Transverse colon (tissue), 4 donors: Measurements from ENCODE around the gene NRSN2. TPM values are rescaled to one million over a fixed set of nuclear protein-coding genes. Genes with fewer than 3 reads are reported as not detected.

Source experiments
- DNase-seq: peaks from one replicate; pipeline ENCODE4 v3.0.0-alpha.2; 2019
- H3K27ac ChIP-seq, 4 donors: fragments of 200-600 bp; sonication (generic); 2 replicates each; pipeline ENCODE4 v1.5.1; 2016 to 2018; ENCODE audit warnings: inconsistent platforms in 4 of 4
- H3K27me3 ChIP-seq: fragments of 200-600 bp; sonication (generic); 2 replicates; pipeline ENCODE4 v1.5.1; 2017; ENCODE audit warnings: inconsistent platforms
- H3K36me3 ChIP-seq, 4 donors: fragments of 200-600 bp; sonication (generic); 2 replicates each; pipeline ENCODE4 v1.5.1; 2017 to 2019; ENCODE audit warnings: inconsistent platforms in 4 of 4
- H3K4me1 ChIP-seq, 4 donors: fragments of 200-600 bp; sonication (generic); 2 replicates each; pipeline ENCODE4 v1.5.1; 2017 to 2020; ENCODE audit warnings: inconsistent platforms in 4 of 4
- H3K4me3 ChIP-seq, 4 donors: fragments of 200-600 bp; sonication (generic); 1 replicate in 1 of 4; 2 replicates in 3 of 4; pipeline versions ENCODE4 v1.5.1 to v1.6.1; 2017 to 2019; ENCODE audit warnings: inconsistent platforms in 4 of 4
- H3K9me3 ChIP-seq, 2 donors: fragments of 200-600 bp; sonication (generic); 2 replicates each; pipeline ENCODE4 v1.5.1; 2017 to 2019; ENCODE audit warnings: inconsistent platforms in 2 of 2
- CTCF ChIP-seq, 5 experiments: fragments of 200-600 bp in 3 of 5; fragments of 450-650 bp in 2 of 5; sonication (generic) in 3 of 5; IDR thresholded peaks; 1 replicate in 2 of 5; 2 replicates in 3 of 5; pipeline ENCODE4 v1.5.1; 2016 to 2017; ENCODE audit warnings: antibody characterized with exemption in 5 of 5, inconsistent platforms in 3 of 5, mild to moderate bottlenecking in 2 of 5, moderate library complexity in 1 of 5
- EP300 ChIP-seq: sonication (generic); formaldehyde crosslinking; IDR thresholded peaks from one replicate; pipeline ENCODE4 v1.6.1; 2017; ENCODE audit warnings: antibody characterized with exemption, low read depth
- POLR2A ChIP-seq: fragments of 450-650 bp; IDR thresholded peaks from one replicate; pipeline ENCODE4 v1.6.1; 2016; ENCODE audit warnings: antibody characterized with exemption, mild to moderate bottlenecking, moderate library complexity
- POLR2AphosphoS5 ChIP-seq, 3 donors: sonication (generic); formaldehyde crosslinking; IDR thresholded peaks; one replicate each; pipeline ENCODE4 v1.6.1; 2016; ENCODE audit warnings: antibody characterized with exemption in 3 of 3
- WGBS, 2 donors: methylation state at CpG; one replicate each; pipeline ENCODE4 v1.1.5; 2018; ENCODE audit warnings: low coverage in 1 of 2; 5-methylcytosine and 5-hydroxymethylcytosine counted together
- in situ Hi-C, 4 donors: fragments of 200-750 bp; cut with MboI; loops; one replicate each; pipeline versions ENCODE4 v1.15.0 to v1.15.1; 2017; ENCODE audit warnings: low sequenced_read_pairs in 3 of 4, low pct_ligation_motif_present in 1 of 4, low pct_unique_long_range_greater_than_20kb in 1 of 4
- intact Hi-C: fragments of 100-400 bp; cut with DNase I; formaldehyde crosslinking; loops from one replicate; pipeline ENCODE4 v1.15.1; 2023; ENCODE audit warnings: low total_unique reads
- total RNA-seq, 4 donors: library from RNA; depleted of rRNA; stranded (reverse); fragments of >200 nt; gene quantifications; one replicate each; pipeline ENCODE4 v1.1.0, GENCODE V29; 2016

NRSN2 gene
- total RNA-seq, 4 donors from 2014 or later = 7.1 to 18.0 (median 12.8) TPM

GRCh38 chr20:366041-366718 is 19.3 kb downstream of the NRSN2 start:
- Histone ChIP-seq H3K36me3 (no peaks in the 10 kb centered on the region), H3K9me3 (no peaks in the 10 kb centered on the region), H3K4me1 (peaks cover 0 to 18% (median 0%) of the 10 kb centered on the region in 4 donors), H3K27me3 (no peaks in the 10 kb centered on the region), H3K4me3 (no peak overlapping the region), H3K27ac (peak overlapping the region in 1 of 4 donors; percentile 5)
- in situ Hi-C loops = no loop called here
- WGBS, 2 donors = 23 to 62% methylated on average over 1 to 7 of the region's 7 CpGs
- TF ChIP-seq POLR2AphosphoS5 (IDR thresholded peaks at IDR 0.05) = no peak
- no peak for DNase-seq
- intact Hi-C loops = no loop called here

GRCh38 chr20:366719-367485 is 20.0 kb downstream of the NRSN2 start:
- Histone ChIP-seq H3K36me3 (no peaks in the 10 kb centered on the region), H3K9me3 (no peaks in the 10 kb centered on the region), H3K27ac (peak overlapping the region in 1 of 4 donors; percentile 5), H3K4me3 (no peak overlapping the region), H3K4me1 (peaks cover 0 to 23% (median 3%) of the 10 kb centered on the region in 4 donors), H3K27me3 (no peaks in the 10 kb centered on the region)
- DNase-seq = no peak
- 73 to 82% methylated on average over 7 to 12 of the region's 13 CpGs for WGBS, 2 donors
- TF ChIP-seq EP300 (no peak), POLR2A (no peak), CTCF (IDR thresholded peaks at IDR 0.05) (no peak), POLR2AphosphoS5 (IDR thresholded peaks at IDR 0.05) (no peak)
- intact Hi-C loops (no loop called here), in situ Hi-C loops (no loop called here)

- TF ChIP-seq CTCF (IDR thresholded peaks at IDR 0.05) (no peak), POLR2A (no peak), POLR2AphosphoS5 (IDR thresholded peaks at IDR 0.05) (no peak), EP300 (no peak)
- H3K4me3 ChIP-seq = no peak overlapping the region
- no peaks in the 10 kb centered on the region for H3K9me3 ChIP-seq
- H3K27ac ChIP-seq = no peak overlapping the region
- WGBS, 2 donors = 77 to 93% methylated on average over 6 to 8 of the region's 8 CpGs
- H3K4me1 ChIP-seq = peaks cover 0 to 25% (median 6%) of the 10 kb centered on the region in 4 donors
- H3K27me3 ChIP-seq = no peaks in the 10 kb centered on the region
- intact Hi-C loops (no loop called here), in situ Hi-C loops (no loop called here)
- H3K36me3 ChIP-seq = no peaks in the 10 kb centered on the region
- no peak for DNase-seq
Measured at GRCh38 chr20:367486-367887, 20.6 kb downstream of the NRSN2 start.

GRCh38 chr20:368915-369314 is 22.0 kb downstream of the NRSN2 start:
- TF ChIP-seq EP300 (no peak), POLR2AphosphoS5 (IDR thresholded peaks at IDR 0.05) (no peak), POLR2A (no peak), CTCF (IDR thresholded peaks at IDR 0.05) (no peak)
- H3K4me3 ChIP-seq = no peak overlapping the region
- WGBS, 2 donors = 83 to 100% methylated on average over 1 to 4 of the region's 4 CpGs
- peaks cover 0 to 24% (median 6%) of the 10 kb centered on the region in 4 donors for H3K4me1 ChIP-seq
- no peaks in the 10 kb centered on the region for H3K9me3 ChIP-seq
- DNase-seq = no peak
- H3K27me3 ChIP-seq = no peaks in the 10 kb centered on the region
- no peaks in the 10 kb centered on the region for H3K36me3 ChIP-seq
- in situ Hi-C loops (no loop called here), intact Hi-C loops (no loop called here)
- H3K27ac ChIP-seq = no peak overlapping the region
